Skin of body (tissue), 2 donors: Measurements from ENCODE around the gene CALML5. TPM values are rescaled to one million over a fixed set of nuclear protein-coding genes. Genes with fewer than 3 reads are reported as not detected.

Experiments used
- DNase-seq: peaks from one replicate; lab custom pipeline; 2025; lab: John Stamatoyannopoulos, UW
- total RNA-seq: library from RNA; depleted of rRNA; stranded (reverse); fragments of >200 nt; gene quantifications from one replicate; pipeline ENCODE4 v1.2.3, GENCODE V29; 2014

The CALML5 gene
- total RNA-seq, 1 donor from 2014 or later, result 133 TPM

- no peak for DNase-seq
These were observed 33.4 kb downstream of the CALML5 start for GRCh38 chr10:5465976-5466450.

GRCh38 chr10:5464546-5464945, 34.8 kb downstream of the CALML5 start:
- peak; percentile 76 for DNase-seq

- DNase-seq, result no peak
These were observed 36.5 kb downstream of the CALML5 start for GRCh38 chr10:5462841-5463293.

- peak; percentile 40 for DNase-seq
These were observed 37.2 kb downstream of the CALML5 start for GRCh38 chr10:5461914-5462840.

- peak; percentile 21 for DNase-seq
These were observed 38.2 kb downstream of the CALML5 start for GRCh38 chr10:5461203-5461588.

GRCh38 chr10:5460468-5461202, 38.7 kb downstream of the CALML5 start:
- no peak for DNase-seq

GRCh38 chr10:5458949-5459747, 40.2 kb downstream of the CALML5 start:
- no peak for DNase-seq

GRCh38 chr10:5458425-5458824, 40.9 kb downstream of the CALML5 start:
- DNase-seq, result no peak

- DNase-seq, result no peak
These were observed 41.6 kb downstream of the CALML5 start for GRCh38 chr10:5457741-5458140.

GRCh38 chr10:5456563-5456962, 42.8 kb downstream of the CALML5 start:
- no peak for DNase-seq

GRCh38 chr10:5453749-5454489, 45.5 kb downstream of the CALML5 start:
- DNase-seq, result no peak

- DNase-seq, result peak; percentile 19
These were observed 48.6 kb downstream of the CALML5 start for GRCh38 chr10:5450605-5451384.

GRCh38 chr10:5449823-5450222, 49.5 kb downstream of the CALML5 start:
- DNase-seq, result peak; percentile 79

GRCh38 chr10:5449227-5449626, 50.1 kb downstream of the CALML5 start:
- no peak for DNase-seq

Other genes starting within 250 kb of the CALML5 start
- not detected for gene UCN3, start 134.6 kb downstream of the CALML5 start, total RNA-seq
- gene TUBAL3, start 94.7 kb downstream of the CALML5 start, total RNA-seq, result 0.20 TPM
- gene NET1, start 87.0 kb downstream of the CALML5 start, total RNA-seq, result 145 TPM
- gene CALML3, start 25.4 kb upstream of the CALML5 start, total RNA-seq, result 9.8 TPM
- gene ASB13, start 167.0 kb upstream of the CALML5 start, total RNA-seq, result 6.7 TPM
- gene TASOR2, start 185.3 kb upstream of the CALML5 start, total RNA-seq, result 80.8 TPM